T-cell (primary cell): ENCODE measurements around the gene ZNF484. TPM values are rescaled to one million over a fixed set of nuclear protein-coding genes. Genes with fewer than 3 reads are reported as not detected.
"Not testable (repeated sequence)": the region's sequence is repeated elsewhere in the genome, so short reads cannot be mapped to it uniquely, and the experiment has no call there.

Experiments
- ATAC-seq, 4 experiments: fragments of 200-7000 bp in 3 of 4; fragments of 150-1000 bp in 1 of 4; cut with Tn5 transposase; replicated peaks in 1 of 4; 1 replicate in 3 of 4; 2 replicates in 1 of 4; pipeline ENCODE4 v1.10.0; 2021; ENCODE audit warnings: moderate library complexity in 3 of 4, mild to moderate bottlenecking in 2 of 4, moderate number of reproducible peaks in 1 of 4
- CTCF ChIA-PET, 2 donors: fragments of 300-600 bp; sonication (Branson Sonifier 250); formaldehyde crosslinking; loops; one replicate each; lab custom pipeline; 2022; ENCODE audit warnings: antibody characterized with exemption in 2 of 2; lab: Charles Lee
- POLR2A ChIA-PET, 2 donors: fragments of 300-600 bp; sonication (Branson Sonifier 250); formaldehyde crosslinking; loops; one replicate each; lab custom pipeline; 2022; ENCODE audit warnings: antibody characterized with exemption in 2 of 2; lab: Charles Lee
- DNase-seq, 35 experiments: peaks; one replicate each; pipeline versions ENCODE4 v3.0.0 to v3.0.0-alpha.2; 2013 to 2023
- H3K27ac ChIP-seq: one replicate; pipeline ENCODE4 v1.5.1; 2013; ENCODE audit warnings: low read length
- H3K27me3 ChIP-seq, 2 experiments: replicated peaks in 1 of 2; 1 replicate in 1 of 2; 2 replicates in 1 of 2; pipeline versions ENCODE4 v1.6.1 to v1.7.0; 2013; ENCODE audit warnings: low read length in 1 of 2, mixed read lengths in 1 of 2; ENCODE audit not compliant: control insufficient read depth in 2 of 2, insufficient read depth in 2 of 2; ENCODE audit errors: extremely low read depth in 1 of 2
- H3K36me3 ChIP-seq, 2 donors: 1 replicate in 1 of 2; 2 replicates in 1 of 2; pipeline versions ENCODE4 v1.6.1 to v1.7.0; 2013; ENCODE audit warnings: low read length in 1 of 2; ENCODE audit not compliant: control insufficient read depth in 2 of 2, insufficient read depth in 1 of 2; ENCODE audit errors: extremely low read depth in 1 of 2
- H3K4me1 ChIP-seq, 2 experiments: 1 replicate in 1 of 2; 2 replicates in 1 of 2; pipeline versions ENCODE4 v1.6.1 to v1.7.0; 2013; ENCODE audit warnings: low read length in 2 of 2, mixed read lengths in 1 of 2; ENCODE audit not compliant: insufficient read depth in 2 of 2, control insufficient read depth in 1 of 2; ENCODE audit errors: extremely low read depth in 1 of 2
- H3K4me3 ChIP-seq, 2 donors: 1 replicate in 1 of 2; 2 replicates in 1 of 2; pipeline versions ENCODE4 v1.5.1 to v1.7.0; 2013; ENCODE audit warnings: mild to moderate bottlenecking in 2 of 2, low read length in 1 of 2, moderate library complexity in 1 of 2; ENCODE audit not compliant: control insufficient read depth in 1 of 2; ENCODE audit errors: extremely low read depth in 1 of 2
- H3K9me3 ChIP-seq: 2 replicates; pipeline ENCODE4 v1.7.0; 2013
- H3K27ac Mint-ChIP-seq, 2 donors: one replicate each; pipeline ENCODE4 v1.8.0; 2020 to 2021; ENCODE audit warnings: mild to moderate bottlenecking in 2 of 2, mixed read lengths in 2 of 2
- H3K27me3 Mint-ChIP-seq, 2 donors: one replicate each; pipeline ENCODE4 v1.8.0; 2021 to 2022; ENCODE audit warnings: mixed read lengths in 2 of 2
- H3K36me3 Mint-ChIP-seq: one replicate; pipeline ENCODE4 v1.8.0; 2021; ENCODE audit warnings: mixed read lengths
- H3K4me1 Mint-ChIP-seq, 3 donors: one replicate each; pipeline ENCODE4 v1.8.0; 2020 to 2022; ENCODE audit warnings: mixed read lengths in 3 of 3, mild to moderate bottlenecking in 1 of 3
- H3K4me3 Mint-ChIP-seq, 3 donors: one replicate each; pipeline ENCODE4 v1.8.0; 2020 to 2022; ENCODE audit warnings: mild to moderate bottlenecking in 3 of 3, mixed read lengths in 3 of 3, moderate library complexity in 3 of 3
- H3K9me3 Mint-ChIP-seq, 3 donors: one replicate each; pipeline ENCODE4 v1.8.0; 2020 to 2022; ENCODE audit warnings: mixed read lengths in 3 of 3
- WGBS: methylation state at CpG from one replicate; pipeline ENCODE4 v1.1.5; 2013; ENCODE audit warnings: missing lambda C conversion rate; ENCODE audit not compliant: insufficient coverage; 5-methylcytosine and 5-hydroxymethylcytosine counted together
- total RNA-seq, 35 experiments: library from RNA in 6 of 35; stranded (reverse) in 6 of 35; fragments of 120-200 nt in 1 of 35; gene quantifications; one replicate each; pipeline versions ENCODE4 v1.2.1 to v1.2.4 and lab custom pipeline; 2013 to 2026

Gene ZNF484
- total RNA-seq, 5 donors from 2014 or later (not counting 1 experiment from before 2014, with no cell fraction given) = 14.2 to 17.4 (median 16.4) TPM

DNA sequence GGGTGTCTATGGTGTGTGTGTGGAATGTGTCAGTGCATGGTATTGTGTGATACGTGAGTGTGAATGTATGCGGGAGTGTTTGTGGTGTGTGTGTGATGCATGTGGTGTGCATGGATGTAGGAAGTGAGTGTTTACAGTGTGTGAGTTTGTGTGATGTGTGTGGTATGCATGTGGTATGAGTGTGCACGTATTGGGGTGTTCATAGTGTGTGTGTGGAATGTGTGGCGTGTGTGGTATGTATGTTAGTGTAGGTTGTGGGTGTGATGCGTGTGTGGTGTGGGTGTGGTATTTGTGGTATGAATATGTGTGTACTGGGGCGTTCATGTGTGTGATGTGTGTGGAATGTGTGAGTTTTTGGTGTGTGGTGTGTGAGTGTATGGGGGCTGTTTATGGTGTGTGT, 73.1 kb downstream of the ZNF484 start:
- no peak overlapping the region for H3K4me3 ChIP-seq
- Mint-ChIP-seq H3K9me3 (no peaks in the 10 kb centered on the region), H3K27ac (no peak overlapping the region), H3K36me3 (no peaks in the 10 kb centered on the region), H3K27me3 (peaks cover 26 to 32% of the 10 kb centered on the region in 2 donors), H3K4me3 (no peak overlapping the region), H3K4me1 (peaks cover 14 to 17% (median 17%) of the 10 kb centered on the region in 3 donors)
- DNase-seq (no peak), ATAC-seq (no peak)
- CTCF ChIA-PET = no interaction called here
- H3K27me3 ChIP-seq = peaks cover 20 to 60% of the 10 kb centered on the region in 2 experiments
- no peak overlapping the region for H3K27ac ChIP-seq
- H3K9me3 ChIP-seq = no peaks in the 10 kb centered on the region
- H3K4me1 ChIP-seq = peaks cover 7 to 29% of the 10 kb centered on the region in 2 experiments
- POLR2A ChIA-PET = interaction anchor here in 1 of 2 donors (0.7 kb wide), 1 partner anchor 149 kb away, joined by 3 read pairs; no protein-coding TSS in a partner anchor
- WGBS = 77% methylated on average over 6 of the region's 6 CpGs
- H3K36me3 ChIP-seq = no peaks in the 10 kb centered on the region

DNA sequence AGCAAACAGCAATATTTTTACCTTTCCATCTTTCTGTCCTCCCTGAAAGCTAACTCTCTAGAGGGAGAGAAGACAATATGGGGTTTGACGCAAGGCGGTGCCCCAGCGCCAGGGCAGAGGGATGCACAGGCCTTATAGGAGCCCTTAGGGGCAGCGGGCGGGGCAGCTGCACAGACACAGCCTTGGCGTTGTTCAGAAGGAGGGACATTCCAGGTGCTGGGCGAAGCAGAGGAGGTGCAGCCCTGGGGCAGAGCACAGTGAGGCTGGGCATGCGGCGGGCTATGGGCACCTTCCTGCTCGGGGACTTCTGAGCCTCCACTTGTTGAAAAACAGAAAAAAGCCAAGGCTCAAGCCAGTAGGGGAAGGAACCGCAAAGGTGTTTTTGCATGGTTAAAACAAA, 79.5 kb downstream of the ZNF484 start:
- DNase-seq (no peak), ATAC-seq (no peak)
- POLR2A ChIA-PET = no interaction called here
- Histone ChIP-seq H3K4me3 (no peak overlapping the region), H3K36me3 (no peaks in the 10 kb centered on the region), H3K9me3 (no peaks in the 10 kb centered on the region), H3K4me1 (no peaks in the 10 kb centered on the region), H3K27ac (no peak overlapping the region), H3K27me3 (peaks cover 4 to 21% of the 10 kb centered on the region in 2 experiments)
- H3K36me3 Mint-ChIP-seq = no peaks in the 10 kb centered on the region
- WGBS = 90% methylated on average over 11 of the region's 11 CpGs
- H3K27ac Mint-ChIP-seq = no peak overlapping the region
- no peak overlapping the region for H3K4me3 Mint-ChIP-seq
- H3K9me3 Mint-ChIP-seq = no peaks in the 10 kb centered on the region
- H3K27me3 Mint-ChIP-seq = peaks cover 25 to 32% of the 10 kb centered on the region in 2 donors
- CTCF ChIA-PET = interaction anchor here in 1 of 2 donors (0.9 kb wide), 1 partner anchor 7 kb away, joined by 5 read pairs; no protein-coding TSS in a partner anchor
- H3K4me1 Mint-ChIP-seq = no peaks in the 10 kb centered on the region

DNA sequence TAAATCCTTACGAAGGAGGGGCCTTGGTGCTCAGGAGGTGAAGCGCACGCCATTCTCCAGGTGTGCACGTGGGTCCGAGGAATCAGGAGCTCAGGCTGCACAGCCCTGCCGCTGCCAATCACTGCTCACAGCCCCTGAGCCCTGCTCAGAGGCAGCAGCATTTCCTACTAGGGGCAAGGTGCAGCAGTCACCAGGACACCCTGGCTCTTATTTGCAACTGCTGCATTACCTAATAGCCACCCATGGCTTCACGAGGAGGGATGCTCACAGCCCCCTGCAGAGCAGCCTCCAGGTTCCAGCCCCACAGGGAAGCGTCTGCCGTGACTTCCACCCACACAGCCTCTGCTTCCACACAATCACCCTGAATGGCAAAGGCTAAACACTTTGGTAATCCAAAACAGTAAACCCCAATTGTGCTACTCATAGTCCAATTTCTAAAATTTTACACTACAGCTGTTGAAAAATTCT, 81.5 kb downstream of the ZNF484 start:
- H3K27ac ChIP-seq, H3K27ac Mint-ChIP-seq, ATAC-seq, H3K4me3 ChIP-seq, H3K9me3 Mint-ChIP-seq, H3K4me1 ChIP-seq, H3K4me1 Mint-ChIP-seq, H3K36me3 ChIP-seq, DNase-seq, H3K36me3 Mint-ChIP-seq, H3K4me3 Mint-ChIP-seq, CTCF ChIA-PET, H3K9me3 ChIP-seq: not testable (repeated sequence)
- 84% methylated on average over 9 of the region's 9 CpGs for whole genome bisulfite sequencing
- peaks cover 4 to 23% of the 10 kb centered on the region in 2 experiments for H3K27me3 ChIP-seq
- H3K27me3 Mint-ChIP-seq = peaks cover 25 to 29% of the 10 kb centered on the region in 2 donors
- POLR2A ChIA-PET = interaction anchor here in 1 of 2 donors (0.6 kb wide), 1 partner anchor 628 kb away, joined by 3 read pairs; no protein-coding TSS in a partner anchor

DNA sequence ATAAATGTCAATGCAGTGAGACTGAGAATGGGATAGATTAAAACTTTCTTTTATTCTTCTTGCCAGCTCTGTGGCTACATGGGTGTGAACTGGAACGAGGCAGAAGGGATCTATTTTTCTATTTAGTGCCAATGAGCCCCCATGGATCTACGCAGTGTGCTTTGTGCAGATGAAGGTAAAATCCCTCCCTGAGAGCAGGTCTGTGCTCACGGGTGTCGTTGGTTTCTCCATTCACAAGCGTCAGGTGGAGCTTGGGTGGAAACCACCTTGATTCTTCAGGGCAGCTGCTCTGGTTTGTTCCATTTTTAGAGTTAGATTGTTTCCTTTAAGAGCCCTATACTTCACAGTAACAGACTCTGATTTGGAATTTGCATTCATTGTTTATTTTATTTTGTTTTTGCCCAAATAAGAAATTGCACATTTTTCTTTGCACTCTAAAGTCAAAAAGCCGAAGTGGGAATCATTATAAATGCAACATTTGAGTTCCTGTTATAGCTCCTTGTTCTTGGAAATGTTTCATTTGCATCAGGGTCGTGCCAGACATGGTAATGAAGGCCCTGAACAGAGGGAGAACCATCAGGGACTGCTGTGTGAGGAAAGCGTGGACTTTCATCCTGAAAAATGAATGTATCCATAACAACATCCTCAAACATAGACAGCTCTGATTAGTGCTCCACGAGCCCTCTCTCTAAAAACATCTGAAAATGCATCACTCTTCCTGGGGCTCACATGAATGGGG, 82.1 kb downstream of the ZNF484 start:
- CTCF ChIA-PET = no interaction called here
- DNase-seq (no peak), ATAC-seq (no peak)
- Histone ChIP-seq H3K27ac (no peak overlapping the region), H3K4me1 (peaks cover 0 to 4% of the 10 kb centered on the region in 2 experiments), H3K27me3 (peaks cover 4 to 23% of the 10 kb centered on the region in 2 experiments), H3K36me3 (no peaks in the 10 kb centered on the region), H3K9me3 (no peaks in the 10 kb centered on the region), H3K4me3 (no peak overlapping the region)
- WGBS = 100% methylated on average over 2 of the region's 9 CpGs
- Mint-ChIP-seq H3K4me1 (peaks cover 2 to 5% (median 2%) of the 10 kb centered on the region in 3 donors), H3K27ac (no peak overlapping the region), H3K9me3 (no peaks in the 10 kb centered on the region), H3K27me3 (peaks cover 25 to 29% of the 10 kb centered on the region in 2 donors), H3K4me3 (no peak overlapping the region), H3K36me3 (no peaks in the 10 kb centered on the region)
- POLR2A ChIA-PET = interaction anchor here in 1 of 2 donors (0.6 kb wide), 1 partner anchor 629 kb away, joined by 3 read pairs; no protein-coding TSS in a partner anchor

Other genes with a start within 250 kb of the ZNF484 start
- gene IPPK, start 207.9 kb downstream of the ZNF484 start, total RNA-seq = 1 to 10 TPM; 7.5 to 9.6 (median 8.3) TPM
- gene BICD2, start 113.2 kb downstream of the ZNF484 start, total RNA-seq = 10 to 100 TPM; 24.1 to 36.6 (median 30.6) TPM
- gene FGD3, start 69.5 kb upstream of the ZNF484 start, total RNA-seq = 100 to 1,000 TPM; 188 to 349 (median 293) TPM
- gene SUSD3, start 180.7 kb upstream of the ZNF484 start, total RNA-seq = 10 to 100 TPM; 39.6 to 79.2 (median 71.2) TPM
- 10 to 100 TPM; 39.7 to 98.5 (median 72.8) TPM for gene CARD19, start 218.2 kb upstream of the ZNF484 start, total RNA-seq